Nephron progenitor cell (in vitro differentiated cells): ENCODE data around the gene UBQLN4.

Experiments used
- DNase-seq: peaks from one replicate; pipeline ENCODE4 v3.0.0; 2021
- H3K27ac Mint-ChIP-seq: 2 replicates; pipeline ENCODE4 v1.8.0; 2021; ENCODE audit warnings: mild to moderate bottlenecking, moderate library complexity, mixed read lengths
- H3K27me3 Mint-ChIP-seq: 2 replicates; pipeline ENCODE4 v1.8.0; 2021; ENCODE audit warnings: mild to moderate bottlenecking, low read depth, mixed read lengths; ENCODE audit not compliant: poor library complexity
- H3K36me3 Mint-ChIP-seq: 2 replicates; pipeline ENCODE4 v1.8.0; 2021; ENCODE audit warnings: low read depth, mixed read lengths
- H3K4me1 Mint-ChIP-seq: 2 replicates; pipeline ENCODE4 v1.8.0; 2021; ENCODE audit warnings: mixed read lengths
- H3K4me3 Mint-ChIP-seq: 2 replicates; pipeline ENCODE4 v1.8.0; 2021; ENCODE audit warnings: mild to moderate bottlenecking, moderate library complexity, mixed read lengths
- H3K9me3 Mint-ChIP-seq: 2 replicates; pipeline ENCODE4 v1.8.0; 2021; ENCODE audit warnings: mild to moderate bottlenecking, moderate library complexity, mixed read lengths
- TF ChIP-seq, protein P1 (sequence below): fragments of 200-600 bp; sonication (generic); IDR thresholded peaks from 2 replicates; pipeline ENCODE4 v1.5.0; 2021; ENCODE audit warnings: antibody characterized with exemption

Gene UBQLN4

DNA sequence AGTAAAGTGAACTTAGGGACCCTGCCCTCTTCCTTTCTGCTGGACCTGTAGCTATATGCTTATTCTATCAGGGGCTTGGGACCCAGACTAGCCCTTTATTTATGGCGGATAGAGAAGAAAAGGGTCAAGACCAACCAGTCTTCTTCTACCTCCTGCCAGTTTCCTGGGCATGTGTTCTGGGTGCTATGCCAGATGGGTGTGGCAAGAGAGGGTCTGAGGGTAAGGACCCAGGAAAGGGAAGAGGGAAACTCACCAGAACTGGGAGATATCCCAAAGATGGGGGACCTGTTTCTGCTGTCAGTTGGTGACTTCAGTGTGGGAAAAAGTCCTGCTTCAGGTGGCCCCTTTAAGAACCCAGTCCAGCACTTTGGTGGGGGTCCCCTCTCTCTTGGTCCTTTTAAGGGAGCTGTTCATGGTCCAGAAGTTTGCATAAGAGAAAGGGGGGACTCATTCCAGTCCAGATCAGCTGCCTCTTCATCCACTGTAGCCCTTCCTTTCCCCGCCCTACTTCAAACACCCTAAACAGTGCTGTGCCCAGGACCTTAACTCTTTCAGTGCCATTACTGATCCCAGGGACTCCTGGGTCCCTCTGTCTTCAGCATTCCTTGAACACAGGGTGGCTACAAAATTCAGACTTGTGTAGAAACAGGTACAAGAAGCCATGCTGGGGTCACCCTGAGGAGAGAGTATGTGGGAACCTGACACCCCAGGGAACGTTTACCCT is 51.2 kb downstream of the UBQLN4 start:
- H3K27ac Mint-ChIP-seq = peak overlapping the region; percentile 85

DNA sequence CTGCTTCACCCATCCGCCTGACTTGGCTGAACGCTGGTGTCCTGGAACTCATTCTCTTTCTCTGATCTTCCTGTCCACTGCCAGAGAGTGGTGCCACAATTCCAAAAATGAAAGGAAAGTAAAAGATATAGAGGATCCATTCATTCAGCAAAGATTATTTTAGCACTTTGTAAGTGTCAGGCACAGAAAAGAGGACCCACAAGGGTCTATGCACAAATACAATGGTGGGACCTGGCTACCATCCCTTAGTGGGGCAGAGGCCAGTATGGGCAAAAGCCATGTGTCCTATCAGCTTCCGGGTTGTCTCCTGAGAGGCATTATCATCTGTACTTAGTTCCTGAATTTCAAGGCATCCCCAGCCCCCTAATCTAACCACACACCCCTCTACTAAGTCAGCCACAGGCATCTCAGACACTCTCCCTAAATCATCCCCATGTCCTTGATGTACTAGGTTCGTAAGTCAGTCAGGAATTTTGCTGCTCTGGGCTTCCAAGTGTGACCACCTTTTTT is 51.9 kb downstream of the UBQLN4 start:
- Mint-ChIP-seq H3K4me1 (peaks cover 37% of the 10 kb centered on the region), H3K27me3 (peaks cover 2% of the 10 kb centered on the region), H3K36me3 (peaks cover 3% of the 10 kb centered on the region), H3K27ac (peak overlapping the region; percentile 64), H3K9me3 (no peaks in the 10 kb centered on the region), H3K4me3 (no peak overlapping the region)
- TF ChIP-seq, protein P1, sequence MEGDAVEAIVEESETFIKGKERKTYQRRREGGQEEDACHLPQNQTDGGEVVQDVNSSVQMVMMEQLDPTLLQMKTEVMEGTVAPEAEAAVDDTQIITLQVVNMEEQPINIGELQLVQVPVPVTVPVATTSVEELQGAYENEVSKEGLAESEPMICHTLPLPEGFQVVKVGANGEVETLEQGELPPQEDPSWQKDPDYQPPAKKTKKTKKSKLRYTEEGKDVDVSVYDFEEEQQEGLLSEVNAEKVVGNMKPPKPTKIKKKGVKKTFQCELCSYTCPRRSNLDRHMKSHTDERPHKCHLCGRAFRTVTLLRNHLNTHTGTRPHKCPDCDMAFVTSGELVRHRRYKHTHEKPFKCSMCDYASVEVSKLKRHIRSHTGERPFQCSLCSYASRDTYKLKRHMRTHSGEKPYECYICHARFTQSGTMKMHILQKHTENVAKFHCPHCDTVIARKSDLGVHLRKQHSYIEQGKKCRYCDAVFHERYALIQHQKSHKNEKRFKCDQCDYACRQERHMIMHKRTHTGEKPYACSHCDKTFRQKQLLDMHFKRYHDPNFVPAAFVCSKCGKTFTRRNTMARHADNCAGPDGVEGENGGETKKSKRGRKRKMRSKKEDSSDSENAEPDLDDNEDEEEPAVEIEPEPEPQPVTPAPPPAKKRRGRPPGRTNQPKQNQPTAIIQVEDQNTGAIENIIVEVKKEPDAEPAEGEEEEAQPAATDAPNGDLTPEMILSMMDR = no peak
- no peak for DNase-seq

More for the DNA sequence above, 51.2 kb downstream of the UBQLN4 start:
- Mint-ChIP-seq H3K9me3 (no peaks in the 10 kb centered on the region), H3K4me1 (peaks cover 41% of the 10 kb centered on the region), H3K4me3 (peak overlapping the region; percentile 31), H3K27me3 (peaks cover 2% of the 10 kb centered on the region), H3K36me3 (peaks cover 9% of the 10 kb centered on the region)
- no peak for DNase-seq
- TF ChIP-seq, protein P1 = no peak

DNA sequence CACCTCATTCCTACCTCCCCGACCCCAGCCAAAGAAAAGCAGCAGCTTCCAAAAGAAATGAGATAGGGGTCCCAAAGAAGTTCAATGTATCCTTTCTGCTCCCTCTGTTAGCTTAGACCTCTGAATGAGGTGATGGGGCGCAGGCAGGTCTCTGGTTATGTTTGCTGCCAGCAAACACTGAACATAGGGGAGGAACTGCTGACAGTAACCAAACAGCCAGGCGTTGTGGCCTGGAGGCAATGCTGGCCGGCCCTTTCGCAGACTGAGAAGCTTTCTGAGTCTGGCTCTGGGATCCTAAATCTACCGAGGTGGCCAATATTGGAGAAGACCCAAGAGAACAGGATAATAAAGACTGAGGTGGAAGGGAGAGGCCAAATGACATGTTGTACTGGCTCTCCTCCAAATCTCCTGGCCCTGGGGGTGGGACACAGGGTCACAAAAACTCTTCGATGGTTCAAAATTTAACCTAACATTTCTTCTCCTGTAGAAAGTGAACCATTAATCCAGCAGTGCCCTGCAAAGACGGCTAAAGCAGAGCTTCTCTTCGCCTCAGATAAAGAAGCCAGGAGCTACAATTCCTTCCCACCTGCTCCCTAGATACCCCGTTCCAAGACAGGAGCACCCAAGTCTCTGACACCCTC is 52.5 kb downstream of the UBQLN4 start:
- Mint-ChIP-seq H3K27ac (peak overlapping the region; percentile 85), H3K4me1 (peaks cover 40% of the 10 kb centered on the region), H3K27me3 (peaks cover 2% of the 10 kb centered on the region), H3K36me3 (no peaks in the 10 kb centered on the region), H3K9me3 (no peaks in the 10 kb centered on the region), H3K4me3 (no peak overlapping the region)
- TF ChIP-seq, protein P1 = no peak
- DNase-seq = no peak

DNA sequence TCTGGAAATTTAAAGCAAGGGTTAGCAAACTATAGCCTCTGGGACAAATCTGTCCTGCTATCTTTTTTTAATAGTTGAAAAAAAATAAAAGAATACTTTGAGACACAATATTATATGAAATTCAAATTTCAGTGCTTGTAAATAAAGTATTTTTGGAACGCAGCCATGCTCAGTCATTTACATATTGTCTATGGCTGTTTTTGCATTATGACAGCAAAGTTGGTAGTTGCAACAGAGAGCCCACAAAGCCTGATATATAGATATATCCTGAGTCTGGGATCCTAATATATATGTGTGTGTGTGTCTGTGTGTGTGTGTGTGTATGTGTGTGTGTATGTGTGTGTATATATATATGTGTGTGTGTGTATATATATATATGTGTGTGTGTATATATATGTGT is 53.6 kb downstream of the UBQLN4 start:
- H3K4me3 Mint-ChIP-seq = no peak overlapping the region
- H3K4me1 Mint-ChIP-seq = peaks cover 39% of the 10 kb centered on the region
- DNase-seq = no peak
- TF ChIP-seq, protein P1 = no peak
- H3K36me3 Mint-ChIP-seq = no peaks in the 10 kb centered on the region
- H3K27me3 Mint-ChIP-seq = peaks cover 6% of the 10 kb centered on the region
- H3K27ac Mint-ChIP-seq = no peak overlapping the region
- no peaks in the 10 kb centered on the region for H3K9me3 Mint-ChIP-seq

DNA sequence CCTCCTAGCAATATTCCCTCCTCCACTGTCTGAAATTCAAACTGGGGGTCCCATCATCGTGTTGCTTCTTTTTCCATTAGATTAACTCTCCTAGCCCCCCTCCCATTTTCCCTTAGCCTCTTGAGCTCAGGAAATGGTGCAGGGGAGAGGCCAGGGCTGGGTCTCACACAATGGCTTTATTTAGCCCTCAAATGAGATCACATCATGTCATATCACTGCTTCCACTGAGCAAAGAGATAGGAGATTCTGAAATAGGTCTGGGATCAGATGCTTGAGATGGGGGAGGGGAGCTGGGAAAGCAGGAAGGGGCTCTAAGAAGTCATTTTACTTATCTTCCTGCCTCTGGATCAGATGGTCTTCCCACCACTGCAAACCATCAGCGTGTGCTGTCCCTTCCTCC is 57.4 kb downstream of the UBQLN4 start:
- TF ChIP-seq, protein P1 = no peak
- H3K27ac Mint-ChIP-seq = no peak overlapping the region
- H3K9me3 Mint-ChIP-seq = no peaks in the 10 kb centered on the region
- no peaks in the 10 kb centered on the region for H3K36me3 Mint-ChIP-seq
- no peak for DNase-seq
- H3K4me3 Mint-ChIP-seq = no peak overlapping the region
- peaks cover 32% of the 10 kb centered on the region for H3K4me1 Mint-ChIP-seq
- H3K27me3 Mint-ChIP-seq = peaks cover 3% of the 10 kb centered on the region
